ENCODE data around the gene CCT8L2. TPM values are rescaled to one million over a fixed set of nuclear protein-coding genes. Genes with fewer than 3 reads are reported as not detected.
"Not testable (repeated sequence)": the region's sequence is repeated elsewhere in the genome, so short reads cannot be mapped to it uniquely, and the experiment has no call there.

CCT8L2 gene
- total RNA-seq, 4 donors from 2014 or later: not detected

DNA sequence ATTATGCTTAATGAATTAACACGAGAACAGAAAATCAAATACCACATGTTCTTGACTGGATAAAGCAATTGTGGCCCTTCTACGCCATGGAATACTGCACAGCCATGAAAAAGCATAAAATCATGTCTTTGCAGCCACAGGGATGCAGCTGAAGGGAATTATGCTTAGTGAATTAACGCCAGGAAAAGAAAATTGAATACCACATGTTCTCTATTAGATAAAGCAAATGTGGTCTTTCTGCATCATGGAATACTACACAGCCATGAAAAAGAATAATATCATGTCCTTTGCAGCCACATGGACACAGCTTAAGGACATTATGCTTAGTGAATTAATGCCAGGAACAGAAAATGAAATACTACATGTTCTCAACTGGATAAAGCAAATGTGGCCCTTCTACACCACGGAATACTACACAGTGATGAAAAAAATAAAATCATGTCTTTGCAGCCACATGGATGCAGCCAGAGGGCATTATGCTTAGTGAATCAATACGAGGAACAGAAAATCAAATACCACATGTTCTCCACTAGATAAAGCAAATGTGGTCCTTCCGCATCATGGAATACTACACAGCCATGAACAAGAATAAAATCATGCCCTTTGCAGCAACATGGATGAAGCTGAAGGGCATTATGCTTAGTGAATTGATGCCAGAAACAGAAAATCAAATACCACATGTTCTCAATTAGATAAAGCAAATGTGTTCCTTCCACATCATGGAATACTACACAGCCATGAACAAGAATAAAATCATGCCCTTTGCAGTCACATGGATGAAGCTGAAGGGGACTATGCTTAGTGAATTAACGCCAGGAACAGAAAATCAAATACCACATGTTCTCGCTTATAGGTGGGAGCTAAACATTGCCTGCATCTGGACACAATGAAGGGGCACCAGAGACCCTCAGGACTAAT, 37.3 kb downstream of the CCT8L2 start:
- H3K27me3 ChIP-seq, H3K27ac ChIP-seq, H3K36me3 ChIP-seq, H3K4me1 ChIP-seq, ATAC-seq, H3K4me3 ChIP-seq, H3K9me3 ChIP-seq: not testable (repeated sequence)
- WGBS, 2 donors (ENCODE audit: low coverage in 1 of 2): 67 to 69% methylated on average over 5 to 6 of the region's 8 CpGs

DNA sequence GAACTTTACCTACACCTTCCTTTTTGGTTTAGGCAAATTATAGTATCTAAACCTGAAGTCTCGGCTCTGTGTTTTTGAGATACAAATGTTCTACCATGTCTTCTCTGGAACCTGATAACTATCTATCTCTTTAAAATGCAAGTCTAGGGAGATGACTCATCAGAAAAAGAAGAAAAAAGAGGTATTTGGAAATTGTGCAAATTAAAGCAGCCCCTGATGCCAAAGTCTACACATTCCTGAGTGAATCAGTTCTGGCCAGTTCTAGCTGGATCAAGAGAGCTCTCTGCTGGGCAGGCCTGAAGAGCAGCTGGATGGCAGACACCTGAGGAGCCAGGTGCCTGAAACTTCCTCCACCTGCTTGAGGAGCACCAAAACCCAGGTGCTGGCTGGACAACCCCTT, 49.3 kb downstream of the CCT8L2 start:
- H3K27ac ChIP-seq, H3K36me3 ChIP-seq, H3K4me1 ChIP-seq, H3K4me3 ChIP-seq, ATAC-seq, H3K27me3 ChIP-seq, H3K9me3 ChIP-seq: not testable (repeated sequence)
- 100% methylated on average over 1 of the region's 1 CpG; no CpG with 5 or more reads in 1 of the 2 donors for WGBS, 2 donors (ENCODE audit: low coverage in 1 of 2)

Other genes with a start within 250 kb of the CCT8L2 start
- gene XKR3, start 232.6 kb upstream of the CCT8L2 start, total RNA-seq: not detected

All from gastroesophageal sphincter (tissue), 4 donors.